Calu3 (cell line): ENCODE data around the gene SEC31A. TPM values are rescaled to one million over a fixed set of nuclear protein-coding genes. Genes with fewer than 3 reads are reported as not detected.
"Not testable (repeated sequence)": the region's sequence is repeated elsewhere in the genome, so short reads cannot be mapped to it uniquely, and the experiment has no call there.

ENCODE experiments used
- BruUV-seq: library from RNA; stranded (reverse); fragments of 400-500 nt; replicated peaks from 2 replicates; lab custom pipeline; 2021; lab: Mats Ljungman, UMichigan
- CTCF ChIA-PET: fragments of 300-600 bp; sonication (Branson Sonifier 250); formaldehyde crosslinking; loops from one replicate; lab custom pipeline; 2022; ENCODE audit warnings: antibody characterized with exemption; lab: Charles Lee
- DNase-seq: peaks from one replicate; pipeline ENCODE4 v3.0.0; 2022
- H3K27ac Mint-ChIP-seq: one replicate; pipeline ENCODE4 v1.8.0; 2022; ENCODE audit warnings: mixed read lengths; ENCODE audit not compliant: unreplicated experiment
- H3K27me3 Mint-ChIP-seq: one replicate; pipeline ENCODE4 v1.8.0; 2022; ENCODE audit warnings: mixed read lengths; ENCODE audit not compliant: unreplicated experiment
- H3K36me3 Mint-ChIP-seq: one replicate; pipeline ENCODE4 v1.8.0; 2022; ENCODE audit warnings: mild to moderate bottlenecking, moderate library complexity, mixed read lengths; ENCODE audit not compliant: insufficient read depth, unreplicated experiment
- H3K4me1 Mint-ChIP-seq: one replicate; pipeline ENCODE4 v1.8.0; 2022; ENCODE audit warnings: mild to moderate bottlenecking, low read depth, mixed read lengths; ENCODE audit not compliant: unreplicated experiment
- H3K4me3 Mint-ChIP-seq: one replicate; pipeline ENCODE4 v1.8.0; 2022; ENCODE audit warnings: mild to moderate bottlenecking, low read depth, moderate library complexity, mixed read lengths; ENCODE audit not compliant: unreplicated experiment
- H3K9me3 Mint-ChIP-seq: one replicate; pipeline ENCODE4 v1.8.0; 2022; ENCODE audit warnings: low read depth, mixed read lengths; ENCODE audit not compliant: unreplicated experiment
- intact Hi-C: fragments of 100-400 bp; cut with micrococcal nuclease; formaldehyde crosslinking; loops from one replicate; pipeline ENCODE4 v1.10.0; 2022; ENCODE audit not compliant: unreplicated experiment
- total RNA-seq: library from RNA; stranded (reverse); gene quantifications from 2 replicates; pipeline ENCODE4 v1.2.3, GENCODE V29; 2022
- TF ChIP-seq, protein P1 (sequence below): fragments of 200-600 bp; IDR thresholded peaks from one replicate; pipeline ENCODE4 v1.8.0; 2022; ENCODE audit warnings: antibody characterized with exemption; ENCODE audit not compliant: unreplicated experiment

The SEC31A gene
- total RNA-seq, 1 experiment from 2014 or later, result 108 TPM

- H3K4me3 Mint-ChIP-seq, result no peak overlapping the region
- CTCF ChIA-PET, result no interaction called here
- peak overlapping the region; percentile 37 for H3K27ac Mint-ChIP-seq
- peaks cover 28% of the 10 kb centered on the region for H3K36me3 Mint-ChIP-seq
- no peaks in the 10 kb centered on the region for H3K9me3 Mint-ChIP-seq
- TF ChIP-seq, protein P1, sequence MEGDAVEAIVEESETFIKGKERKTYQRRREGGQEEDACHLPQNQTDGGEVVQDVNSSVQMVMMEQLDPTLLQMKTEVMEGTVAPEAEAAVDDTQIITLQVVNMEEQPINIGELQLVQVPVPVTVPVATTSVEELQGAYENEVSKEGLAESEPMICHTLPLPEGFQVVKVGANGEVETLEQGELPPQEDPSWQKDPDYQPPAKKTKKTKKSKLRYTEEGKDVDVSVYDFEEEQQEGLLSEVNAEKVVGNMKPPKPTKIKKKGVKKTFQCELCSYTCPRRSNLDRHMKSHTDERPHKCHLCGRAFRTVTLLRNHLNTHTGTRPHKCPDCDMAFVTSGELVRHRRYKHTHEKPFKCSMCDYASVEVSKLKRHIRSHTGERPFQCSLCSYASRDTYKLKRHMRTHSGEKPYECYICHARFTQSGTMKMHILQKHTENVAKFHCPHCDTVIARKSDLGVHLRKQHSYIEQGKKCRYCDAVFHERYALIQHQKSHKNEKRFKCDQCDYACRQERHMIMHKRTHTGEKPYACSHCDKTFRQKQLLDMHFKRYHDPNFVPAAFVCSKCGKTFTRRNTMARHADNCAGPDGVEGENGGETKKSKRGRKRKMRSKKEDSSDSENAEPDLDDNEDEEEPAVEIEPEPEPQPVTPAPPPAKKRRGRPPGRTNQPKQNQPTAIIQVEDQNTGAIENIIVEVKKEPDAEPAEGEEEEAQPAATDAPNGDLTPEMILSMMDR, result no peak
- DNase-seq, result no peak
- intact Hi-C loops, result no loop called here
- peaks cover 16% of the 10 kb centered on the region for H3K4me1 Mint-ChIP-seq
- H3K27me3 Mint-ChIP-seq, result no peaks in the 10 kb centered on the region
- no TSS peak for BruUV-seq
Observed at GRCh38 chr4:82885410-82885809, 5.5 kb downstream of the SEC31A start.

DNA sequence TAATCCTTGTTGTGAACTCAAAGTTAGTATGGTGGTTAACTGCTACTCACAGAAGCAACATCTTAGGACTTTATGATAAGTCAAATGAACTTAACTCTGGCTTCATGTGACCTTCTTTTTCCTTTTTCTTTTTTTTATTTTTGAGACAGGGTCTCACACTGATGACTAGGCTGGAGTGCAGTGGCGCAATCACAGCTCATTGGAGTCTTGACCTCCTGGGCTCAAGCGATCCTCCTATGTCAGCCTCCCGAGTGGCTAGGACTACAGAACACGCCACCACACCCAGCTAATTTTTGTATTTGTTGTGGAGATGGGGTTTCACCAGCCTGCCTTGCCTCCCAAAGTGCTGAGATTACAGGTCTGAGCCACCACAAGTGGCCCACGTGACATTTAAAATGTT, 22.4 kb downstream of the SEC31A start:
- no TSS peak for BruUV-seq
- CTCF ChIA-PET, result interaction anchor here (0.6 kb wide), 1 partner anchor 21 kb away, joined by 3 read pairs; no protein-coding TSS in a partner anchor
- Mint-ChIP-seq H3K4me1 (peaks cover 25% of the 10 kb centered on the region), H3K27me3 (no peaks in the 10 kb centered on the region), H3K36me3 (peaks cover 51% of the 10 kb centered on the region), H3K9me3 (no peaks in the 10 kb centered on the region), H3K4me3 (no peak overlapping the region), H3K27ac (no peak overlapping the region)
- intact Hi-C loops, result no loop called here
- TF ChIP-seq, protein P1, result no peak
- no peak for DNase-seq

DNA sequence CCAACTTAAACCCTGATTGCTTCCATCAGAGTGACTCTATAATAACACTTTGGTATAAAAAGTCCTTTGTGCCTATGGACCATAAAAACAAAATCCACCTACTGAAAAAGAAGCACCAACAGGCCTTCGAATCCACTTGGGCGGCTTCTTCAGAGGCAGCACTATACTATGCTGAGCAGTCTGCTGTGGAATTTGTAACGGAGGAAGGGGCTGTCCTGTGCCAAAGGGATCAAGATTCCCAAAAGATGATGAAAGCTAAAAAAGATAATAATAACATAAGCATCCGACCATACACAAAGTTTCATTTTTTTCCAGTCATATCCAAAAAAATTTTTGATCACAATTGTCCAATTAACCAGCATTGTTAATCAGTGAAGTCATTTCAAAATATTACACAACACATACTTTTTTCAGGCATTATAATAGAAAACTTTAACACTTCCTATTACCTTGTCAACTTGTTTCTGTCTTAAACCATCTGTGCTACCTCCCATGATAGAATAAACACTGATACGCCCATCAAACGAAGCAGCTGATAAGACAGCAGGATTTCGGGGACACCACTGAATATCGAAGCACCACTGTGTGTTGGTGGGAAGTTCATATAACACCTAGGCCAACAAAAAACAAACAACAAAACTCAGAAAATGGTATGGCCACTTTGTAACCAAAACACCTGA, 24.1 kb downstream of the SEC31A start:
- Mint-ChIP-seq H3K27me3 (no peaks in the 10 kb centered on the region), H3K36me3 (peaks cover 59% of the 10 kb centered on the region), H3K4me1 (peaks cover 25% of the 10 kb centered on the region), H3K4me3 (no peak overlapping the region), H3K9me3 (no peaks in the 10 kb centered on the region), H3K27ac (peak overlapping the region; percentile 68)
- no TSS peak for BruUV-seq
- no peak for DNase-seq
- intact Hi-C loops, result no loop called here
- TF ChIP-seq, protein P1, result no peak
- CTCF ChIA-PET, result no interaction called here

GRCh38 chr4:82866033-82866432, 24.9 kb downstream of the SEC31A start:
- intact Hi-C loops, H3K9me3 Mint-ChIP-seq, BruUV-seq, H3K27me3 Mint-ChIP-seq: not testable (repeated sequence)
- CTCF ChIA-PET, result interaction anchor here (0.6 kb wide), 1 partner anchor 66 kb away, joined by 5 read pairs; no protein-coding TSS in a partner anchor
- H3K27ac Mint-ChIP-seq, result peak overlapping the region; percentile 68
- H3K4me3 Mint-ChIP-seq, result peak overlapping the region; percentile 40
- DNase-seq, result peak; percentile 10
- peaks cover 66% of the 10 kb centered on the region for H3K36me3 Mint-ChIP-seq
- peaks cover 25% of the 10 kb centered on the region for H3K4me1 Mint-ChIP-seq

- intact Hi-C loops, result no loop called here
- BruUV-seq, result no TSS peak
- no peaks in the 10 kb centered on the region for H3K27me3 Mint-ChIP-seq
- peaks cover 25% of the 10 kb centered on the region for H3K4me1 Mint-ChIP-seq
- TF ChIP-seq, protein P1, result no peak
- peak overlapping the region; percentile 68 for H3K27ac Mint-ChIP-seq
- CTCF ChIA-PET, result interaction anchor here (0.6 kb wide), 1 partner anchor 65 kb away, joined by 5 read pairs; no protein-coding TSS in a partner anchor
- peak; percentile 1 for DNase-seq
- H3K36me3 Mint-ChIP-seq, result peaks cover 63% of the 10 kb centered on the region
- H3K9me3 Mint-ChIP-seq, result no peaks in the 10 kb centered on the region
- H3K4me3 Mint-ChIP-seq, result peak overlapping the region; percentile 40
Observed at GRCh38 chr4:82865592-82865991, 25.4 kb downstream of the SEC31A start.
